HL-60/S4 treated with phorbol 12-myristate 13-acetate at 8.2 ng/mL for 4 days and 3 days (cell line): ENCODE results near the gene MAF.

Experiments
- in situ Hi-C: fragments of 300-500 bp; cut with MboI; formaldehyde crosslinking; loops from 2 replicates; pipeline ENCODE4 v1.15.0; 2022; ENCODE audit warnings: low sequenced_read_pairs

MAF gene

DNA sequence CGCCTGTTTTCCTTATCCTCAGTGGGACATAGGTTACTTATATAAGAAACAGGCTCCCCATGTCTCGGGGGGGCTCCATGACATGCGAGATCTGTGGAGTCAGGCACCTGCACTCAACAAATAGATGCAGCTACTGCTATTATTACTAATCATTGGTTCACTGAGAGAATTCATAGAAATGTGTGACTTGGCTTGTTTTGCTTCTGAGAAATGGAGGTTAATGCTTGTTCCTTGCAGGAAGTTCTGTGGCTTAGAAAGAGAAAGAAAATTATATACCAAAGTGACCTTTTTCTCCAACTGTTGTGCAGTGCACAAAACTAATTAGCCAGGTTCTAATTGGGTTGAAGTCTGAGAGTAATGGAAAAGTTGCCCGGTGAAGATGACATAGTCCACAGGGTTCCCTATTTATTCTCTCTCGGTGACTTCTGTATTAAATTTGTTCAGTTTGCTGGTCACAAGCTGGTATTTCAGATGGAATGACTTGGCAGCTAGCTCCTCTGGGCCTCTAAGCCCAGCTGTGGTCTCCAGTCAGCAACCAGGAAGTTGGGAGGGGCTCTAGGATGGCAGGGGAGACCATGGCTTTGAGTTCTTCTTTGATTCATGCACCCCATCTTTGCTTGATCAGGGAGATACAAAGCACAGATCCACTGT lies 17.6 kb upstream of the MAF start:
- in situ Hi-C loops, result loop anchor here (25.0 kb wide), 1 partner anchor 906 kb away; no protein-coding TSS in a partner anchor

DNA sequence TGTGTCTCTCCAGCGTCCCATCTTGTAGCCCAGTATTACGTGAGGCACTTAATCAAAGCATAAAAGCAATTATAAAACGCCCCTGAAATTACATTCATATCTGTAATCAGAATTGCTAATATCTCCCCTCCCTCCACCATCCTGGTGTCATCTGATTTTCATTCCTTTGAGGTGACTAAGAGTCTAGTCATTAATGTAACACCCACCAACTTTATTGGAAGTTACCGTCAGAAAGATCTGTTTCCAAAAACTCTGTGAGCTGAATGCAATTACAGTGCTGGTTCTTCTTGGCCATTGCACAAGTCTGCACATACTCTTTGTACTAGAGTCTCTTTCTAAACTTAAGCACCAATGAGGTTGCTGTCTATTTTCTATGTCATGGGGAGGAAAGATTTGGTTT lies 12.5 kb upstream of the MAF start:
- in situ Hi-C loops, result loop anchor here (25.0 kb wide), 1 partner anchor 901 kb away; no protein-coding TSS in a partner anchor

DNA sequence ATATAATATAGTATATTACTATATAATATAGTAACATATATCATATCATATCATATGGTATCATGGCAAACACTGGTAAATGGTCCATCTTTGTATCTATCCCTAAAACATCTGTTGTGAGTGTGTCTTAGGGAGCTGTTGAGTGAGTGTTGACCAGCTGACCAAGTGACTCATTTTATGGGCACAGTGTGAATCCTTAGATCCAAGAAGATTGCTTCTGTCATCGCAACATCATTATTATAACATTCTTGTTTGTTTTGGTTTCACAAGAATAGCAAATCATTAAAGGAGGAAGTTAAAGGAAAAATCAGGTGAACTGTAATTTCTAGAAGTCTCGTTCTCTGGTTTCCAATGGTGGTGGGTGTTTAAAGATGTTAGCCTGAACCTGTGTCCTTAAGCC lies 11.7 kb upstream of the MAF start:
- in situ Hi-C loops, result loop anchor here (25.0 kb wide), 1 partner anchor 900 kb away; no protein-coding TSS in a partner anchor

DNA sequence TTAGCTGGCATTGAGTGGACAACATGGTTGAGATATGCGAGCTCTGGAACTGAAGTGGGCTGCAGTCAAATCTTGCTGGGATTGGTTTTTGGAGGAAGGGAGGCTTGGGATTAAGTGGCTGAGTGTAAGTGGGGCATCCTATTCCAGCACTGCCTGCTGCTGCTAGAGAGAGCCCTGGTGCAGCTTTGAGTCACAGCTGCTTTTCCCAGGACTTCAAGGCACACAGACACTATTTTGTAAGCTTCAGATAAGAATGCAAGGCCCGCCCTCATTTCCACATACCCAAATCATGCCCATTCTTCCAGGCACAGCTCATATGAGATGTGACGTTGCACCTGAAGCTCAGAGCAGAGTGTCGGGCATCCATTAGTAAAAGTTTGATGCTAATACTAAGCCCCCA lies 10.2 kb upstream of the MAF start:
- in situ Hi-C loops, result loop anchor here (25.0 kb wide), 1 partner anchor 898 kb away; no protein-coding TSS in a partner anchor

DNA sequence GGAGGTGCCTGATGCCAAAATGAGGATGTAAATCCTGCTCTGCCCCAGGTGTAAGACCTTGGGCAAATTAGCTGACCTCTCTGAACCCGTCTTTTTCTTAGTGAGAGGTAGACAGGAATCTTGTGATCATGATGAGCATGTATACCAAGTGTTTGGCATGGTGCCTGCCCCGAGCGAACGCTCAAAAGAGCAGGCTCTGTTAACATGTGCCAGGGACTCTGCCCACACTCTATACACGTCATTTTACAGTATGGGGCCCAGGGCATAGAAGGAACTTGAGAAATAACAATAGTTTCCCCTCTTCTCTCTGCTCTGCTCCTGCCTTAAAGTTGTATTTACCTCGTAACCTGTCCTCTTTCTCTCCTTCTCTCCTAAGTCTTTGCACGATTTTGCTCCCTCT lies 9.3 kb upstream of the MAF start:
- in situ Hi-C loops, result loop anchor here (25.0 kb wide), 1 partner anchor 898 kb away; no protein-coding TSS in a partner anchor

DNA sequence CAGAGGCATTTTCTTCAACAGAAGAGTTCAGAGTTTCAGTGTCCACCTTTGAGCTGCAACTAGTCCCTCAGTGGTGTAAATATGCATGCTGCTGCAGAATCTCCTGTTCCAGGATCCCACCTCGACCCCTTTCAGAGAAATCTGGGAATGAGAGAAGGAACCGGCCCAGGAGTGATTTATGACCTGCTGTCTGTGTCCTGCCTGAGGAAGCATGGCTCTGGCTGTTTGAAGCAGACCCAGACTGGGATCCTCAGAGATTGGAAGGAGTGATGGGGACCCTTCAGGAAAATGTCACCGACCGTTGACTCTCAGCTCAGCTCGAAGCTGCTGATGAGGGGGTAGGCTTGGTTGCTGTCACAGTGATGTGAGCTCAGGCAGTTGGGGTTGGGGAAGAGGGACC lies 8.4 kb upstream of the MAF start:
- in situ Hi-C loops, result loop anchor here (25.0 kb wide), 1 partner anchor 897 kb away; no protein-coding TSS in a partner anchor

DNA sequence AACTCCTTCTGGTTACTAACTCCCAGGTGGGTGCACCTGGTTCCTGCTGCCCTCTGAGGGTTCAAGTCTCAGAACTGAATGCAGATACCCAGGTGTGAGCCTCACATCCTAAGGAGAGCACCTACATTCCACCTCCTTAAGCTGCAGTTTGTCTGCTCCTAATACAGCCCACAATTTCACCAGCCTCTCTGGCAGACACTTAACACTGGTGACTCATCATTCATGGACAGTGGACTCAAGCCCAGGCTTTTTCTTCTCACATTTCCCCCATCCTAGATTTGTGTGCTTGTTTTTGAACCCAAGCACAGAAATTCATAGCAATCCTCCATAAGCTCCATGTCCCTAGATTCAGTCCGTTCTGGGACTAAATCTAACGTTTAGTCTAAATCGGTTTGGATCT lies 7.0 kb upstream of the MAF start:
- in situ Hi-C loops, result loop anchor here (25.0 kb wide), 1 partner anchor 895 kb away; no protein-coding TSS in a partner anchor

DNA sequence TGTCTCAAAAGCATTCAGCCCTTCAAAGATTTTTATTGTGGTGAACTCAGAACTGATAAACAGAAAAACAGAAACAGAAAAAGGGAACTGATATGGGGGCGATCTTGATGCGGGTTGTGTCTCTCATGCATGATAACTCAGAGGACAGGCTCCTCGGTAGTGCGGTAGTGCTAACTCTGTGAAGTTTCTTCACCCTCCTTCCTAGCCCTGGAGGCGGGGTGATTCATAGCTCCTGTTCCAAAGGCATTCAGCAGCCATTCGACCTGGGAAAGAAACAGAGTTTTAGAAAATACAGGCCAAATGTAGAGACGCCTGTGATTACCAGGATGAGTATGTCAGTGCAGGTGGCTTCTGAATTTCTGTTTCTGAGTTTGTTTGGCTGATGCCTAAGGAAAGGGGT lies 5.5 kb upstream of the MAF start:
- in situ Hi-C loops, result loop anchor here (25.0 kb wide), 1 partner anchor 894 kb away; no protein-coding TSS in a partner anchor

DNA sequence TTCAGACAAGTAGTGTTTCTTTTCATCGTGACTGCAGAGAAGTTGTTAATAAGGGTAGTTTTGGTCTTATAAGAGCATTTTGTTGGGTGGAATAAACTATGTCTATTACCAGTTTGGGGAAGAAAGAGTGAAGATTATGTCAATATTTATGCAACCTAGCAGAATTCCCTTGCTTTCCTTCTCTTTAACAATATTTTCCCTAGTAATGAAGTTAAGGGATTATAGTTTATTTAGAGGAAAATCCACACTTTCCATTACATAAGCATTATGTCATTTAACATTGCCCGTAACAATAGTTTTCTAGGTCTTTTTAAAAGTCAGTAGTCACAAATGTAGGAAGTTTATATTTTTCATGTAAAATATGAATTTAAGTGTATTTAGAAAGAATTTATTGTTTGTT lies 2.5 kb upstream of the MAF start:
- in situ Hi-C loops, result loop anchor here (25.0 kb wide), 1 partner anchor 891 kb away; no protein-coding TSS in a partner anchor

DNA sequence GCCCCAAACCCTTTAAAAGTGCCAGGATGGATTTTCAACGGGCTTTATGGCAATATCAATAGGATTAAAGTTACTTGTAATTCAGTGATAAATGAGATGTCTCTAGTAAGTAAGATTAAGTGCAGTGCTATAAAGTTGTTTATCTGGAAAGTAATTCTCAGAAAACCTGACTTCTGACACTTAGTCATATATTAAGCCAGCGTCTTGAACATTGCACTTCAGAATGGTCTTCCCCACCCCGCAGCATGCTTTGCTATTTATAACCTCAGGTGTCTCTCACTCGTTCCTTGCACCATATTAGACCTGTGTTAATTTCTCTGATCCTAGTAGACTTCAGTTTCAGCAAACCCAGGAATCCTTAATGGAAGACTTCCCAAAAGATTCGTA lies 2.1 kb upstream of the MAF start:
- in situ Hi-C loops, result loop anchor here (25.0 kb wide), 1 partner anchor 890 kb away; no protein-coding TSS in a partner anchor

DNA sequence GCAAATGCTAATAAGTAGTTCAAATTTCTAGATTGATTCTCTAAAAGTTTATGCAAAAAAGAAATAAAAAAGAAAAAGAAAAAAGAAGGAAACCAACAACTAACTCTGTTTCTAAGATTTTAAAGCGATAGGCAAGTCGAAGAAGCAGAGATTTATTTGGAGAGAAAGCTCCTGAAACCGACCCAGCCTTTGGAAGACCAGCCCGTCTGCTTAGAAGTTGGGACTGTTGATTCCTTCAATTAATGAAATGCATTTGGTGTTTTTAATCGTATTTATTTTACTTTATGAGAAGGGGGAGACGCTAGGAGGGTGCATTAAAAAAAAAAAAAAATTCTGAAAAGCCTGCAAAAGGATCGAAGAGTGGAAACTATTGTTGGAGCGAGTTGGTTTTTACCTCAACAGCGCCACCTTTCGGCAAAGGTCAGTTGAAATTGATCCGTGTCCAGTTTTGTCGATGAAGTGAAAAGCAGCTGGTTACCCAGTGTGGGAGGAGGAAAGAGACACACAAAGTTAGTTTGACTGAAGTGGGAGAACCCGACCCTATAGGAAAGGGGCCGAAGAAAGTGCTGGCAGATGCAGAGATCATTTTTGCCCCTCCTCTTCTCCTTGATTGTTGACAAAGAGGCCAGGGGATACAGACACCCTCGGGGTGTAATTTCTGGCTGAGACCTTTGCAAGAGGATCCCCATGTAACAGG lies 1.5 kb upstream of the MAF start:
- in situ Hi-C loops, result loop anchor here (25.0 kb wide), 1 partner anchor 890 kb away; no protein-coding TSS in a partner anchor

DNA sequence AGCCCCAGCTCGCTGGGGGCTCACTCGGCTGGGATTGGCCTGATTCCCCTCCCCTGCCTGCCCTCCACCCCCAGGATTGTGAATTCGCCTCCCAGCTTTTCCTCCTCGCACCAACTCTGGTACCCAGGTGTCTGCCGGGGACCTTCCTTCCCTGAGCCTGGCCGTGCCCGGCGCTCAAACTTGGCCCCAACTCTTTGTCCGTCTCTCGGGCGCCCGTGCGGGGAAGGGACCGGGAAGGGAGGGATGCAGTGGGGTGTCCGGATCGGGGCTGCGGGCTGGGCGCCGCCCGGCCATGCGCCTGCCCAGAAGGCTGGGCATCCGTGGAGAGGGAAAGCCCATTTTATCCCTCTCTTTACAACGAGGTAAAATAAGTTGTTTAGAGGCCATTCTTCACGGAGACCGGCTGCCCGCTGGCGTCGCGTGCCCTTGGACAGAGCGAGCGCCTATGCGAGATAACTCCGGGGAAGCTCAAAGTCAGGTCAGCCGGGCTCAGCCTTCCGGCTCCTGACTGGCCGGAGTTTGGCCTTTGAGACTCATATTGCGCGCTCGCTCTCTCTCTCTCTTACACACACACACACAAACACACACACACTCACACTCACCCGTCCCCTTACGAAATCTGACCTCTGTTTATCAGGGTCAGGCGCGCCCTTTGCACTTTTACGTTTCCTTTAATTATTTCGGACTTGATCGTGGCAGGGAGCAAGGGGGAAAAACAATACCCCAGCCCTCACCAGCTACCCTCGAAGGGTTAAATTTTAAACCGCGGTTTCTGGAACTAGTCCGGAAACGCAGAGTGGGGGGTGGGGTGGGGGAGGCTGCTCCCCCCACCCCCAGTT lies 774 bp upstream of the MAF start:
- in situ Hi-C loops, result loop anchor here (25.0 kb wide), 1 partner anchor 889 kb away; no protein-coding TSS in a partner anchor

DNA sequence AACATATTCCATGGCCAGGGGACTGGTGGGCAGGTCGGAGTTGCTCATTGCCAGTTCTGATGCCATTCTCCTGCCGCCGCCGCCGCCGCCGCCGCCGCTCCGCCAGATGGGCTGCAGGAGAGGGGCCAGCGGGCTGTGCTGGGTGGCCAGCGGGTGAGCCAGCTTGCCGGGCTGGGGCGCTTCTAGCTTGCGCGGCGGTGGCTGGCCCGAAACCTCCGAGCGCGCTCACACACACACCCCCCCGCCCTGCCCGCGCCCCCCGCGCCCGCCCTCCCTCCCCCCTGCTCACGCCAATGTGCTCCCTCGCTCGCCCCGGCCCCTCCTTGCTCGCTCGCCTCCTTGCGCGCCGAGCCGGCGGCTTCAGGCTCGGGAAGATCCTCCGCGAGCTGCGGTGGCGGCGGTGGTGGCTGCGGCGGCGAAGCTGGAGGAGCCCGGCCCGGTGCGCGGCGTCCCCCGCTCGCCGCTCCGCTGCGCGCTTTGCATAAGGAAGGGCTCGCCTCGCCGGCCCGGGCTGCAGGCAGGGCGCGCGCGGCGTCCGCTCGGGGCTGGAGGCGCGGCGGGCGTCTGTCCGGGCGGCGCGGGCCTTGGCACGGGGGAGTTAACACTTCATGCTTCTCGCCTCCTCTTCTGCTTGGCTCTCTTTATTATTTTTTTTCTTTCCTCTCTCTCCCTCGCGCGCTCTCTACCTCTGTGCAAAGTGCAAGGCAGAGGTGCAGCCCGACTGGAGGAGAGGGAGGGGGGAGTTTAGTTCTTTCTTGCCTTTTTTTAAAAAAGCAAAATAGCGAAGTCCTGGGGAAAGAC lies 500 bp downstream of the MAF start:
- in situ Hi-C loops, result loop anchor here (25.0 kb wide), 1 partner anchor 888 kb away; no protein-coding TSS in a partner anchor

DNA sequence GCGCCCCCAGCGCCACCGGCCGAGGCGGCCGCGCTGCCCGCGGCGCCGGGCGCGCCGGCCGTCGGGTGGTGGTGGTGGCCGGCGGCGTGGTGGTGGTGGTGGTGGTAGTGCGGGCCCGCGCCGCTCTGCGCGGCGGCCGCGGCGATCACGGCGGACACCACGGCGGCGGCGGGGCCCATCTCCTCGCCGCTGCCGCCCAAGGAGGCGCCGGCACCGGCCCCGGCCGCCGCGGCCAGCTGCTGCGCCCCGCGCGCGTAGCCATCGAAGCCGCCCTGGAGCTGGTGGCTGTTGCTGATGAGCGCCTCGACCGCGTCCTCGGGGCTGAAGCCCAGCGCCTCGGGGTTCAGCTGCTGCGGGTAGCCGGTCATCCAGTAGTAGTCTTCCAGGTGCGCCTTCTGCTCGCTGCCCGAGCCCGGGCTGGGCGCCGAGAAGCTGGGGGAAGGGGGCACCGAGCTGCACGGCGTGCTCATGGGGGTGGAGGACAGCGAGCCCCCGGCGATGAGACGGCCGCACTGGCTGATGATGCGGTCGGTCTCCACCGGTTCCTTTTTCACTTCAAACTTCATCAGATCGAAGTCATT lies 1.2 kb downstream of the MAF start:
- in situ Hi-C loops, result no loop called here

DNA sequence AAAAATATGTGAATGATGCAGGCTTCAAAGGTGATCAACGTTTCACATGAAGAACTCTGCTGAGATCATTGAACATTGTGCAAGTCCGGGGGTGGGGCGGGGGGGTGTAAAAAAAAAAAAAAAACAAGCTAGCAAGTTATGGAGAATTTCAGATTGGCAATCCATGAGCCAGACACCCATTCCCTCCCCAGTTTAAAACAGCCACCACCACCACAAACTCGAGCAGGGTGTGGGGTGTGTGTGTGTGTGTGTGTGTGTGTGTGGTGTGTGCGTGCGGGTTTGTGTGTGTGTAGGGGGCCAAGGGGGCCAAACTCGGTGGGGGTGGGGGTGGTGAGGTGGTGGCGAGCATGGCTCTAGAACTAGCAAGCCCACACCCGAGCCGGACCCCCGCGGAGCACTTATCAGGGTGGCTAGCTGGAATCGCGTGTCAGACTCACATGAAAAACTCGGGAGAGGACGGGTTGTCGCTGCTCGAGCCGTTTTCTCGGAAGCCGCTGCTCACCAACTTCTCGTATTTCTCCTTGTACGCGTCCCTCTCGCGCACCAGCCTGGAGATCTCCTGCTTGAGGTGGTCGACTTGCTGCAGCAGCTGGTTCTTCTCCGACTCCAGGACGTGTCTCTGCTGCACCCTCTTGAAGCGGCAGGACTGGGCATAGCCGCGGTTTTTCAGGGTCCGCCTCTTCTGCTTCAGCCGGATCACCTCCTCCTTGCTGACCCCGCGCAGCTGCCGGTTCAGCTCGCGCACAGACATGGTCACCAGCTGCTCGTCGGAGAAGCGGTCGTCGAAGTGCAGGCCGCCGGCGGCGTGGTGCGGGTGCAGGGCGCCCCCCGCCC lies 2.0 kb downstream of the MAF start:
- in situ Hi-C loops, result no loop called here

DNA sequence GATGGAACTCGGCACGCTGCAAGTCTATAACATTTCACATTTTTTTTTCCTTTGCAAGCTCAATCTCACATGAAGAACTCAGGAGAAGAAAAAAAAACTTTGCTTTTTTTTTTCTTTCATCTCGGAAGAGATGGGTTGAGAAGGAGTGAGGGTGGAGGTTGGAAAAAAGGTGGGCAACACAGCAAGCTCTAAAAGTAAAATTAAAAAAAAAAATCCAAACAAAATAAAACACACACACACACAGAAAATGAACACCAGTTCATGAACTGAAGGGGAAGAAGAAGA lies 2.5 kb downstream of the MAF start:
- in situ Hi-C loops, result no loop called here

DNA sequence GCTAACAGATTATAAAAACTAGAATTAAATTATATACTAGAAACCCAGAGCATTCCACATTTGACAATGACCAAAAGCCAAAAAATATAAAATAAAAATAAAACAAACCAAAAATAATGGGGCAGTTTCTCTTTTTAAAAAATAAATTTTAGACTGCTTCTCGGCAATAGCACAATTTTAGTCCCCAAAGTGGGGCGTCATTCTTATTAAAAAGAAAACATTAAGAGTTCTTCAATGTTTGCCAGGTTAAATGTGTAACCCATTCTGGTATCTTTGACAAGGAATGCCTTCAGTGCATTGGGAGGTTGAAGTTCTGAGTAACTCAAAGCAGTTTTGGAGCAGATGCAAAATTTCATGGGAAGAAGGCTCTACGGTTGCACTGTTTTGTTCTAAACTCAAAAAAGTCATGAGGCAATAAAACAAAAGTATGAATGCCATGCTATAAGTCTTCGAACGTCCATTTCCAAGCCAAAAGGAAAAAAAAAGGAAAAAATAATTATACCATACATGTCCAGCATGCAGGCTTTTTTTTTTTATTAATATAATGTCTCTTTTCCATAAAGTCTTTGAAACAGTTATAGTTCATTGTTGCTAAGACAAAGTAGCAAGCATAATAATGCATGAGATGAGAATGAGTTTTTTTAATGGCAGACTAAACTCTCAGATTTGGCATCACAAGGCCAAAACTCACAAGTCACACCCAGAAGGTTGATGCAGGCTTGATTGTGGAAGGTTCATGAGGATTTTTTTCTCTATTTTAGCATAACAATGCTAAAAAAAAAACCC lies 3.1 kb downstream of the MAF start:
- in situ Hi-C loops, result no loop called here

DNA sequence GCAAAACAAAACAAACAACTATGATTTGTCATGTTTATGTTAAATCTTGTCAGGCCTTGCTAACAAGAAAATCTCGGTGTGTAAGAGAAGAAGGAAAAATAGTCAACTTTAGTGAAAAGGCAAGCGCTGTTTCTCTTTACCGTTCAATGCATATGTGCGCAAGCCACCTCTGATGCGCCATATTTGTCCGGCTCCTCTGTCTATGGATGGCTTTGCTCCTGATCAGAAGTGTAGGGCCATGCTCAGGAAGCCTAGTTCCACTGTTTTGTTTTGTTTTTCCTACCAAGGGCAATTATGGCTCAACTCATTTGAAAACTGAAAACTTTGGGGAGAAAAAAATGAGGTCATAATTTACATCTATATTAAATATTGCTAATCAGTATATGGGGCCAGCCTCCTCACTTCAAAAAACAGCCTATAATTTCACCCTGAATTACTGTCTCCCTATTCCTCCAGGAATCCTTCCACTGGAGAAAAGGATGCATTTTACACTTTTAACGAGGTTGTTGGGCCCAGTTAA lies 4.5 kb downstream of the MAF start:
- in situ Hi-C loops, result no loop called here
